Activated B cell treated with CpG ODN at 0.5 μM for 24 hours (primary cell): ENCODE measurements around the gene SULT1B1. TPM values are rescaled to one million over a fixed set of nuclear protein-coding genes. Genes with fewer than 3 reads are reported as not detected.

ENCODE experiments used
- ATAC-seq: fragments of 200-7000 bp; cut with Tn5 transposase; one replicate; pipeline ENCODE4 v1.10.0; 2021; ENCODE audit warnings: low read depth, mild to moderate bottlenecking, moderate library complexity
- CTCF ChIA-PET: fragments of 350-600 bp; sonication (Branson Sonifier 250); formaldehyde crosslinking; loops from one replicate; lab custom pipeline; 2021; ENCODE audit warnings: antibody characterized with exemption; lab: Charles Lee
- POLR2A ChIA-PET: fragments of 350-600 bp; sonication (Branson Sonifier 250); formaldehyde crosslinking; loops from one replicate; lab custom pipeline; 2021; ENCODE audit warnings: antibody characterized with exemption; lab: Charles Lee
- DNase-seq: peaks from one replicate; pipeline ENCODE4 v3.0.0; 2022
- H3K27ac Mint-ChIP-seq: one replicate; pipeline ENCODE4 v1.8.0; 2020; ENCODE audit warnings: mixed read lengths
- H3K27me3 Mint-ChIP-seq: one replicate; pipeline ENCODE4 v1.8.0; 2021; ENCODE audit warnings: mixed read lengths
- H3K36me3 Mint-ChIP-seq: one replicate; pipeline ENCODE4 v1.8.0; 2021; ENCODE audit warnings: low read depth, mixed read lengths
- H3K4me1 Mint-ChIP-seq: one replicate; pipeline ENCODE4 v1.8.0; 2021; ENCODE audit warnings: mixed read lengths
- H3K4me3 Mint-ChIP-seq: one replicate; pipeline ENCODE4 v1.8.0; 2020; ENCODE audit warnings: mild to moderate bottlenecking, mixed read lengths
- H3K9me3 Mint-ChIP-seq: one replicate; pipeline ENCODE4 v1.8.0; 2020; ENCODE audit warnings: mixed read lengths
- CTCF ChIP-seq: fragments of 200-600 bp; IDR thresholded peaks from one replicate; pipeline ENCODE4 v1.8.0; 2022; ENCODE audit warnings: antibody characterized with exemption, mild to moderate bottlenecking
- intact Hi-C: fragments of 100-400 bp; cut with micrococcal nuclease; formaldehyde crosslinking; loops from one replicate; pipeline ENCODE4 v1.15.1; 2024
- total RNA-seq: library from RNA; stranded (reverse); gene quantifications from 2 replicates; pipeline ENCODE4 v1.2.3, GENCODE V29; 2022

Gene SULT1B1
- total RNA-seq, 1 donor from 2014 or later, result 0.04 TPM

GRCh38 chr4:69718396-69719271, 41.8 kb downstream of the SULT1B1 start:
- H3K27ac Mint-ChIP-seq, result no peak overlapping the region
- no peak for TF ChIP-seq CTCF

GRCh38 chr4:69717778-69718177, 42.6 kb downstream of the SULT1B1 start:
- intact Hi-C loops, result no loop called here
- ChIA-PET POLR2A (no interaction called here), CTCF (no interaction called here)
- Mint-ChIP-seq H3K36me3 (no peaks in the 10 kb centered on the region), H3K4me3 (no peak overlapping the region), H3K27ac (no peak overlapping the region), H3K4me1 (no peaks in the 10 kb centered on the region), H3K9me3 (no peaks in the 10 kb centered on the region), H3K27me3 (no peaks in the 10 kb centered on the region)
- ATAC-seq, result no peak
- no peak for DNase-seq
- TF ChIP-seq CTCF, result no peak

More at GRCh38 chr4:69718396-69719271, 41.8 kb downstream of the SULT1B1 start:
- no peak overlapping the region for H3K4me3 Mint-ChIP-seq
- DNase-seq (no peak), ATAC-seq (no peak)
- no peaks in the 10 kb centered on the region for H3K27me3 Mint-ChIP-seq
- H3K9me3 Mint-ChIP-seq, result no peaks in the 10 kb centered on the region
- H3K4me1 Mint-ChIP-seq, result no peaks in the 10 kb centered on the region
- ChIA-PET POLR2A (no interaction called here), CTCF (no interaction called here)
- H3K36me3 Mint-ChIP-seq, result no peaks in the 10 kb centered on the region
- intact Hi-C loops, result no loop called here

- no peaks in the 10 kb centered on the region for H3K4me1 Mint-ChIP-seq
- H3K9me3 Mint-ChIP-seq, result no peaks in the 10 kb centered on the region
- no peak for TF ChIP-seq CTCF
- intact Hi-C loops, result no loop called here
- DNase-seq, result no peak
- H3K27me3 Mint-ChIP-seq, result no peaks in the 10 kb centered on the region
- H3K36me3 Mint-ChIP-seq, result no peaks in the 10 kb centered on the region
- H3K4me3 Mint-ChIP-seq, result no peak overlapping the region
- ChIA-PET POLR2A (no interaction called here), CTCF (no interaction called here)
- ATAC-seq, result no peak
- H3K27ac Mint-ChIP-seq, result no peak overlapping the region
These were observed 43.8 kb downstream of the SULT1B1 start for GRCh38 chr4:69716654-69717053.

- Mint-ChIP-seq H3K36me3 (no peaks in the 10 kb centered on the region), H3K27me3 (no peaks in the 10 kb centered on the region), H3K9me3 (no peaks in the 10 kb centered on the region), H3K27ac (no peak overlapping the region), H3K4me1 (no peaks in the 10 kb centered on the region), H3K4me3 (no peak overlapping the region)
- POLR2A ChIA-PET, result no interaction called here
- ATAC-seq (no peak), DNase-seq (no peak)
- no peak for TF ChIP-seq CTCF
- intact Hi-C loops, result no loop called here
- CTCF ChIA-PET, result no interaction called here
These were observed 46.3 kb downstream of the SULT1B1 start for GRCh38 chr4:69714086-69714485.

- Mint-ChIP-seq H3K4me1 (no peaks in the 10 kb centered on the region), H3K9me3 (no peaks in the 10 kb centered on the region), H3K4me3 (no peak overlapping the region), H3K27ac (no peak overlapping the region), H3K27me3 (no peaks in the 10 kb centered on the region), H3K36me3 (no peaks in the 10 kb centered on the region)
- no peak for ATAC-seq
- no peak for DNase-seq
- intact Hi-C loops, result no loop called here
- CTCF ChIA-PET, result no interaction called here
- POLR2A ChIA-PET, result no interaction called here
- TF ChIP-seq CTCF, result no peak
These were observed 46.8 kb downstream of the SULT1B1 start for GRCh38 chr4:69713593-69713992.
